Mesendoderm (in vitro differentiated cells): ENCODE results near the gene CIDEA.
A peak's percentile ranks its signal among the peaks of the same experiment; 100 is the strongest.

Experiments
- DNase-seq: peaks from one replicate; pipeline ENCODE4 v3.0.0; 2013
- H2AK5ac ChIP-seq: 2 replicates; pipeline ENCODE4 v1.6.1; 2013; ENCODE audit warnings: low read length, inconsistent platforms
- H2BK120ac ChIP-seq: 2 replicates; pipeline ENCODE4 v1.6.1; 2013; ENCODE audit warnings: low read depth, mild to moderate bottlenecking, low read length, moderate library complexity, mixed read lengths
- H2BK15ac ChIP-seq: replicated peaks from 2 replicates; pipeline ENCODE4 v1.6.1; 2013; ENCODE audit warnings: low read depth, mild to moderate bottlenecking, moderate library complexity
- H2BK5ac ChIP-seq: 2 replicates; pipeline ENCODE4 v1.6.1; 2013; ENCODE audit warnings: low read length, inconsistent platforms
- H3K18ac ChIP-seq: 2 replicates; pipeline ENCODE4 v1.6.1; 2013; ENCODE audit warnings: mild to moderate bottlenecking, low read length, mixed read lengths
- H3K23ac ChIP-seq: one replicate; pipeline ENCODE4 v1.6.1; 2013; ENCODE audit warnings: low read length
- H3K27ac ChIP-seq: 2 replicates; pipeline ENCODE4 v1.5.1; 2013; ENCODE audit warnings: low read depth, mild to moderate bottlenecking, inconsistent platforms, low read length, moderate library complexity
- H3K27me3 ChIP-seq: 2 replicates; pipeline ENCODE4 v1.6.1; 2013; ENCODE audit warnings: low read length, control low read depth, mild to moderate bottlenecking, inconsistent platforms; ENCODE audit not compliant: insufficient read depth, poor library complexity
- H3K36me3 ChIP-seq: 2 replicates; pipeline ENCODE4 v1.6.1; 2013; ENCODE audit warnings: low read length, inconsistent platforms; ENCODE audit not compliant: control insufficient read depth, insufficient read depth
- H3K4ac ChIP-seq: one replicate; pipeline ENCODE4 v1.6.1; 2013; ENCODE audit warnings: low read depth, mild to moderate bottlenecking, low read length, moderate library complexity
- H3K4me1 ChIP-seq: 2 replicates; pipeline ENCODE4 v1.6.1; 2013; ENCODE audit warnings: low read depth, low read length, inconsistent platforms; ENCODE audit not compliant: control insufficient read depth
- H3K4me2 ChIP-seq: 2 replicates; pipeline ENCODE4 v1.6.1; 2013; ENCODE audit warnings: low read length
- H3K4me3 ChIP-seq: 2 replicates; pipeline ENCODE4 v1.5.1; 2013; ENCODE audit warnings: mild to moderate bottlenecking, low read length
- H3K56ac ChIP-seq: one replicate; pipeline ENCODE4 v1.6.1; 2013; ENCODE audit warnings: low read length
- H3K79me1 ChIP-seq: 2 replicates; pipeline ENCODE4 v1.6.1; 2013; ENCODE audit warnings: low read length, inconsistent platforms
- H3K79me2 ChIP-seq: 2 replicates; pipeline ENCODE4 v1.6.1; 2013; ENCODE audit warnings: mild to moderate bottlenecking, low read length; ENCODE audit not compliant: control insufficient read depth, insufficient read depth
- H3K9ac ChIP-seq: 2 replicates; pipeline ENCODE4 v1.6.1; 2013; ENCODE audit warnings: low read length, inconsistent platforms
- H4K5ac ChIP-seq: one replicate; pipeline ENCODE4 v1.6.1; 2013; ENCODE audit warnings: low read length
- H4K8ac ChIP-seq: one replicate; pipeline ENCODE4 v1.6.1; 2013; ENCODE audit warnings: low read depth, mild to moderate bottlenecking, control low read depth, low read length, moderate library complexity
- WGBS: extraction: QIAGEN DNeasy Blood & Tissue Kit; methylation state at CpG from one replicate; pipeline ENCODE4 v1.1.7; 2013; ENCODE audit warnings: low lambda C conversion rate, missing lambda C conversion rate; ENCODE audit not compliant: insufficient coverage; ENCODE audit errors: extremely low coverage; 5-methylcytosine and 5-hydroxymethylcytosine counted together

The CIDEA gene

GRCh38 chr18:12302391-12303147 lies 48.4 kb downstream of the CIDEA start:
- H3K56ac ChIP-seq, result no peak overlapping the region
- no peak overlapping the region for H4K8ac ChIP-seq
- H2BK15ac ChIP-seq, result no peak overlapping the region
- no peak overlapping the region for H3K23ac ChIP-seq
- H4K5ac ChIP-seq, result no peak overlapping the region
- H3K18ac ChIP-seq, result no peak overlapping the region
- H3K79me2 ChIP-seq, result no peaks in the 10 kb centered on the region
- H2BK5ac ChIP-seq, result no peak overlapping the region
- H3K4me1 ChIP-seq, result peaks cover 5% of the 10 kb centered on the region
- no peak overlapping the region for H3K4me3 ChIP-seq
- H3K27me3 ChIP-seq, result no peaks in the 10 kb centered on the region
- DNase-seq, result no peak
- H3K4me2 ChIP-seq, result no peak overlapping the region
- no peaks in the 10 kb centered on the region for H3K79me1 ChIP-seq
- H2BK120ac ChIP-seq, result no peak overlapping the region
- no peak overlapping the region for H3K9ac ChIP-seq
- H2AK5ac ChIP-seq, result no peak overlapping the region
- WGBS, result no CpG with 5 or more reads among the region's 14 CpGs
- H3K36me3 ChIP-seq, result no peaks in the 10 kb centered on the region
- H3K4ac ChIP-seq, result no peak overlapping the region
- no peak overlapping the region for H3K27ac ChIP-seq

- H3K36me3 ChIP-seq, result no peaks in the 10 kb centered on the region
- no peak overlapping the region for H3K18ac ChIP-seq
- WGBS, result no CpG with 5 or more reads among the region's 19 CpGs
- H4K5ac ChIP-seq, result no peak overlapping the region
- no peak overlapping the region for H2BK120ac ChIP-seq
- H3K27ac ChIP-seq, result no peak overlapping the region
- H3K79me1 ChIP-seq, result peaks cover 2% of the 10 kb centered on the region
- H3K27me3 ChIP-seq, result no peaks in the 10 kb centered on the region
- no peak overlapping the region for H3K9ac ChIP-seq
- peaks cover 5% of the 10 kb centered on the region for H3K4me1 ChIP-seq
- H3K4me2 ChIP-seq, result no peak overlapping the region
- H3K56ac ChIP-seq, result peak overlapping the region; percentile 25
- H3K79me2 ChIP-seq, result peaks cover 7% of the 10 kb centered on the region
- no peak overlapping the region for H2BK15ac ChIP-seq
- no peak overlapping the region for H2BK5ac ChIP-seq
- peak overlapping the region; percentile 80 for H3K23ac ChIP-seq
- DNase-seq, result no peak
- H2AK5ac ChIP-seq, result no peak overlapping the region
- no peak overlapping the region for H3K4me3 ChIP-seq
- H3K4ac ChIP-seq, result no peak overlapping the region
- H4K8ac ChIP-seq, result no peak overlapping the region
These were observed 50.4 kb downstream of the CIDEA start for GRCh38 chr18:12304351-12305210.

GRCh38 chr18:12305211-12305610 lies 51.0 kb downstream of the CIDEA start:
- no peak overlapping the region for H3K9ac ChIP-seq
- no CpG with 5 or more reads among the region's 12 CpGs for WGBS

GRCh38 chr18:12305930-12306629 lies 51.9 kb downstream of the CIDEA start:
- H3K27ac ChIP-seq, result no peak overlapping the region
- peaks cover 7% of the 10 kb centered on the region for H3K4me1 ChIP-seq
- H3K4me3 ChIP-seq, result no peak overlapping the region
- H3K9ac ChIP-seq, result peak overlapping the region; percentile 71
- peak overlapping the region; percentile 66 for H3K23ac ChIP-seq
- peak; percentile 69 for DNase-seq
- WGBS, result no CpG with 5 or more reads among the region's 25 CpGs
- peaks cover 8% of the 10 kb centered on the region for H3K79me1 ChIP-seq
- H3K18ac ChIP-seq, result no peak overlapping the region
- H4K8ac ChIP-seq, result no peak overlapping the region
- no peak overlapping the region for H3K4ac ChIP-seq
- H3K79me2 ChIP-seq, result peaks cover 11% of the 10 kb centered on the region
- H3K56ac ChIP-seq, result peak overlapping the region; percentile 25
- H2BK120ac ChIP-seq, result no peak overlapping the region
- no peak overlapping the region for H2BK5ac ChIP-seq
- no peak overlapping the region for H2AK5ac ChIP-seq
- H4K5ac ChIP-seq, result no peak overlapping the region
- no peaks in the 10 kb centered on the region for H3K36me3 ChIP-seq
- H3K4me2 ChIP-seq, result peak overlapping the region; percentile 50
- no peak overlapping the region for H2BK15ac ChIP-seq
- H3K27me3 ChIP-seq, result no peaks in the 10 kb centered on the region

More at GRCh38 chr18:12305211-12305610, 51.0 kb downstream of the CIDEA start:
- Histone ChIP-seq H3K4ac (no peak overlapping the region), H2BK15ac (no peak overlapping the region), H3K4me1 (peaks cover 7% of the 10 kb centered on the region), H3K27me3 (no peaks in the 10 kb centered on the region), H3K36me3 (no peaks in the 10 kb centered on the region), H3K4me3 (no peak overlapping the region), H4K8ac (no peak overlapping the region), H3K18ac (no peak overlapping the region), H3K79me1 (peaks cover 6% of the 10 kb centered on the region), H2BK5ac (no peak overlapping the region), H3K23ac (peak overlapping the region; percentile 80), H3K79me2 (peaks cover 11% of the 10 kb centered on the region), H2BK120ac (no peak overlapping the region), H4K5ac (no peak overlapping the region), H3K56ac (peak overlapping the region; percentile 25), H3K27ac (no peak overlapping the region), H3K4me2 (no peak overlapping the region), H2AK5ac (no peak overlapping the region)
- no peak for DNase-seq

GRCh38 chr18:12306752-12307700 lies 52.9 kb downstream of the CIDEA start:
- peak overlapping the region; percentile 48 for H3K4me3 ChIP-seq
- peaks cover 11% of the 10 kb centered on the region for H3K79me2 ChIP-seq
- H4K5ac ChIP-seq, result no peak overlapping the region
- no peak overlapping the region for H2AK5ac ChIP-seq
- no peaks in the 10 kb centered on the region for H3K36me3 ChIP-seq
- H3K27me3 ChIP-seq, result no peaks in the 10 kb centered on the region
- peak overlapping the region; percentile 84 for H3K4me2 ChIP-seq
- peak overlapping the region; percentile 43 for H4K8ac ChIP-seq
- no CpG with 5 or more reads among the region's 39 CpGs for WGBS
- peak overlapping the region; percentile 71 for H3K9ac ChIP-seq
- H3K4me1 ChIP-seq, result peaks cover 7% of the 10 kb centered on the region
- no peak overlapping the region for H2BK15ac ChIP-seq
- DNase-seq, result peak; percentile 71
- no peak overlapping the region for H3K4ac ChIP-seq
- no peak overlapping the region for H2BK5ac ChIP-seq
- H3K79me1 ChIP-seq, result peaks cover 8% of the 10 kb centered on the region
- H3K18ac ChIP-seq, result peak overlapping the region; percentile 85
- H3K23ac ChIP-seq, result no peak overlapping the region
- peak overlapping the region; percentile 76 for H2BK120ac ChIP-seq
- H3K27ac ChIP-seq, result no peak overlapping the region
- peak overlapping the region; percentile 79 for H3K56ac ChIP-seq
